HTR-8/SVneo (cell line): ENCODE data around the gene NDST1.

Experiments
- DNase-seq: peaks from one replicate; pipeline ENCODE4 v3.0.0; 2011; ENCODE audit warnings: low spot score, mixed read lengths; ENCODE audit not compliant: insufficient read length
- FAIRE-seq: peaks from 2 replicates; lab custom pipeline; 2011; peaks lifted over from hg19 to GRCh38; lab: Jason Lieb, UNC

The NDST1 gene

GRCh38 chr5:150521522-150521817 is 13.5 kb downstream of the NDST1 start:
- FAIRE-seq (no peak), DNase-seq (no peak)

GRCh38 chr5:150521939-150522503 is 14.1 kb downstream of the NDST1 start:
- FAIRE-seq = no peak
- DNase-seq = no peak

- FAIRE-seq (no peak), DNase-seq (no peak)
Observed at GRCh38 chr5:150522504-150523414, 14.8 kb downstream of the NDST1 start.

- FAIRE-seq = peak; percentile 4
- DNase-seq = peak; percentile 72
Observed at GRCh38 chr5:150523472-150524350, 15.8 kb downstream of the NDST1 start.

- FAIRE-seq = no peak
- DNase-seq = no peak
Observed at GRCh38 chr5:150525163-150525562, 17.2 kb downstream of the NDST1 start.

- DNase-seq (no peak), FAIRE-seq (no peak)
Observed at GRCh38 chr5:150525781-150526180, 17.9 kb downstream of the NDST1 start.

- DNase-seq (no peak), FAIRE-seq (no peak)
Observed at GRCh38 chr5:150527038-150527437, 19.1 kb downstream of the NDST1 start.

GRCh38 chr5:150527808-150528207 is 19.9 kb downstream of the NDST1 start:
- no peak for FAIRE-seq
- DNase-seq = no peak

- DNase-seq (no peak), FAIRE-seq (no peak)
Observed at GRCh38 chr5:150528924-150529546, 21.1 kb downstream of the NDST1 start.

GRCh38 chr5:150529555-150529954 is 21.6 kb downstream of the NDST1 start:
- FAIRE-seq = no peak
- DNase-seq = no peak

- no peak for FAIRE-seq
- no peak for DNase-seq
Observed at GRCh38 chr5:150530423-150530822, 22.5 kb downstream of the NDST1 start.

- DNase-seq (no peak), FAIRE-seq (no peak)
Observed at GRCh38 chr5:150530951-150531588, 23.1 kb downstream of the NDST1 start.

- no peak for FAIRE-seq
- no peak for DNase-seq
Observed at GRCh38 chr5:150531686-150532085, 23.8 kb downstream of the NDST1 start.

GRCh38 chr5:150532151-150532550 is 24.2 kb downstream of the NDST1 start:
- FAIRE-seq (no peak), DNase-seq (no peak)

- FAIRE-seq = no peak
- DNase-seq = no peak
Observed at GRCh38 chr5:150532996-150533395, 25.1 kb downstream of the NDST1 start.

GRCh38 chr5:150534811-150535210 is 26.9 kb downstream of the NDST1 start:
- FAIRE-seq (no peak), DNase-seq (no peak)

- FAIRE-seq (no peak), DNase-seq (no peak)
Observed at GRCh38 chr5:150535611-150536010, 27.7 kb downstream of the NDST1 start.

- no peak for DNase-seq
- no peak for FAIRE-seq
Observed at GRCh38 chr5:150538007-150538917, 30.3 kb downstream of the NDST1 start.

GRCh38 chr5:150539206-150539605 is 31.3 kb downstream of the NDST1 start:
- no peak for FAIRE-seq
- no peak for DNase-seq
